ENCODE measurements around the gene METTL16. TPM values are rescaled to one million over a fixed set of nuclear protein-coding genes. Genes with fewer than 3 reads are reported as not detected.

METTL16 gene
- polyA plus RNA-seq, 1 experiment: 16.9 TPM

DNA sequence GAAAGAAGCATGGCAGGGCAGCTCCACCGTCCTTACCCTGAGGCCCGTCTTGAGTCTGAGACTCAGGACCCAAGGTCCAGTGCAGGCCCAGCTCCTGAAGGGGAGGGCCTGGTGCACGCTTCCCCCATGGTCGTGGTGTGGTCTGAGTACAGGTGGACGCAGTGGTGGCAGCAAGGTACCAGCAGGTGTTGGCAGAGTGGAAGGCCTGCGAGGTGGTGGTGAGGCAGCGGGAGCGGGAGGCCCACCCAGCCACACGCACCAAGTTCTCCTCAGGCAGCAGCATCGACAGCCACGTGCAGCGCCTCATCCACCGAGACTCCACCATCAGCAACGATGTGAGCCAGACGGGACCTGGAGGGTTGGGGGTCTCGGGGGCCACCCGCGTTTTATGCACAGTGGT, 138.5 kb downstream of the METTL16 start:
- H3K27me3 ChIP-seq (ENCODE audit: control insufficient read depth, insufficient read depth, low read length): no peaks in the 10 kb centered on the region
- DNase-seq (ENCODE audit: low read depth, low spot score): no peak
- H3K9me3 ChIP-seq (ENCODE audit: control insufficient read depth, insufficient read depth, low read length): no peaks in the 10 kb centered on the region
- ChIA-PET POLR2A (no interaction called here), CTCF (interaction anchor here (1.2 to 1.7 kb wide), 2 partner anchors 9 to 43 kb away, joined by 3 to 6 read pairs; no protein-coding TSS in a partner anchor)
- TF ChIP-seq, protein P1, sequence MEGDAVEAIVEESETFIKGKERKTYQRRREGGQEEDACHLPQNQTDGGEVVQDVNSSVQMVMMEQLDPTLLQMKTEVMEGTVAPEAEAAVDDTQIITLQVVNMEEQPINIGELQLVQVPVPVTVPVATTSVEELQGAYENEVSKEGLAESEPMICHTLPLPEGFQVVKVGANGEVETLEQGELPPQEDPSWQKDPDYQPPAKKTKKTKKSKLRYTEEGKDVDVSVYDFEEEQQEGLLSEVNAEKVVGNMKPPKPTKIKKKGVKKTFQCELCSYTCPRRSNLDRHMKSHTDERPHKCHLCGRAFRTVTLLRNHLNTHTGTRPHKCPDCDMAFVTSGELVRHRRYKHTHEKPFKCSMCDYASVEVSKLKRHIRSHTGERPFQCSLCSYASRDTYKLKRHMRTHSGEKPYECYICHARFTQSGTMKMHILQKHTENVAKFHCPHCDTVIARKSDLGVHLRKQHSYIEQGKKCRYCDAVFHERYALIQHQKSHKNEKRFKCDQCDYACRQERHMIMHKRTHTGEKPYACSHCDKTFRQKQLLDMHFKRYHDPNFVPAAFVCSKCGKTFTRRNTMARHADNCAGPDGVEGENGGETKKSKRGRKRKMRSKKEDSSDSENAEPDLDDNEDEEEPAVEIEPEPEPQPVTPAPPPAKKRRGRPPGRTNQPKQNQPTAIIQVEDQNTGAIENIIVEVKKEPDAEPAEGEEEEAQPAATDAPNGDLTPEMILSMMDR (IDR thresholded peaks at IDR 0.05; ENCODE audit: low read depth, low read length): no peak
- no peak overlapping the region for H3K27ac ChIP-seq (ENCODE audit: low read depth, low read length)
- no peak overlapping the region for H3K4me3 ChIP-seq (ENCODE audit: low read depth, low read length)

DNA sequence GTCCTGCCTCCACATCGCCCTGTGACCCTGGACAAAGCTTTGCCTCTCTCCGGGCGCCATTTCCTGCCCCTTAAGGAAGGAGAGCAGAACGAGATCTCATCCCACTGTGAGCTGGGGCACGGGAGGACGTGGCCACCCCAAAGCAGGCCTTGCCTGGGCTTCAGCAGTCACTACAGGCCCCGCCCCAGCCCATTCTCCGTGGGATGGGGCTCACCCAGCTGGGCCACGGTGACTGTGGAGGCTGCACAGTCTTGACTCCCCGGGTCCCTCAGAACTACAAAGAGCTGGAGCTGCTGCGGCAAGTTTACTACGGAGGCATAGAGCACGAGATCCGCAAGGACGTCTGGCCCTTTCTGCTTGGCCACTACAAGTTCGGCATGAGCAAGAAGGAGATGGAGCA, 139.0 kb downstream of the METTL16 start:
- no peaks in the 10 kb centered on the region for H3K27me3 ChIP-seq (ENCODE audit: control insufficient read depth, insufficient read depth, low read length)
- no peaks in the 10 kb centered on the region for H3K9me3 ChIP-seq (ENCODE audit: control insufficient read depth, insufficient read depth, low read length)
- no peak overlapping the region for H3K4me3 ChIP-seq (ENCODE audit: low read depth, low read length)
- no peak for DNase-seq (ENCODE audit: low read depth, low spot score)
- TF ChIP-seq, protein P1 (IDR thresholded peaks at IDR 0.05; ENCODE audit: low read depth, low read length): no peak
- ChIA-PET CTCF (interaction anchor here (1.2 to 1.7 kb wide), 2 partner anchors 9 to 43 kb away, joined by 3 to 6 read pairs; no protein-coding TSS in a partner anchor), POLR2A (no interaction called here)
- H3K27ac ChIP-seq (ENCODE audit: low read depth, low read length): no peak overlapping the region

DNA sequence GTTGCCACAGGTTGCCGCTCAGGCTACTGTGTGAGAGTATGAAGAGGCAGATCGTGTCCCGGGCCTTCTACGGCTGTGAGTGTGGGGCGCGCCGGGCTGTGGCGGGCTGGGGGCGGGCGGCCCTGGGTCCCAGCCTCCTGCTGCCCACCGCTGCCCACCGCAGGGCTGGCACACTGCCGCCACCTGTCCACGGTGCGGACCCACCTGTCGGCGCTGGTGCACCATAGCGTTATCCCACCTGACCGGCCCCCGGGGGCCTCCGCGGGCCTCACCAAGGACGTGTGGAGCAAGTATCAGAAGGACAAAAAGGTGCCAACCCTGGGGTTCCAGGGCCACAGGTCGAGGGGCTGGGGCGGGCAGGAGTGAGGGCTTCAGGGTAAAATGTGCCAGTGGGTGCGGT, 139.5 kb downstream of the METTL16 start:
- no peaks in the 10 kb centered on the region for H3K9me3 ChIP-seq (ENCODE audit: control insufficient read depth, insufficient read depth, low read length)
- ChIA-PET POLR2A (no interaction called here), CTCF (interaction anchor here (1.2 to 1.7 kb wide), 2 partner anchors 10 to 44 kb away, joined by 3 to 6 read pairs; no protein-coding TSS in a partner anchor)
- no peak for DNase-seq (ENCODE audit: low read depth, low spot score)
- H3K27me3 ChIP-seq (ENCODE audit: control insufficient read depth, insufficient read depth, low read length): no peaks in the 10 kb centered on the region
- H3K4me3 ChIP-seq (ENCODE audit: low read depth, low read length): no peak overlapping the region
- TF ChIP-seq, protein P1 (IDR thresholded peaks at IDR 0.05; ENCODE audit: low read depth, low read length): no peak
- no peak overlapping the region for H3K27ac ChIP-seq (ENCODE audit: low read depth, low read length)

- Histone ChIP-seq H3K4me3 (ENCODE audit: low read depth, low read length) (no peak overlapping the region), H3K27ac (ENCODE audit: low read depth, low read length) (no peak overlapping the region), H3K27me3 (ENCODE audit: control insufficient read depth, insufficient read depth, low read length) (no peaks in the 10 kb centered on the region), H3K9me3 (ENCODE audit: control insufficient read depth, insufficient read depth, low read length) (no peaks in the 10 kb centered on the region)
- CTCF ChIA-PET: interaction anchor here (2.1 kb wide), 1 partner anchor 11 kb away, joined by 13 read pairs; no protein-coding TSS in a partner anchor
- POLR2A ChIA-PET: interaction anchor here (0.7 kb wide), 1 partner anchor 35 kb away, joined by 4 read pairs; the partner anchor contains the start of gene TSR1
- TF ChIP-seq, protein P1 (IDR thresholded peaks at IDR 0.05; ENCODE audit: low read depth, low read length): no peak
- DNase-seq (ENCODE audit: low read depth, low spot score): no peak
Observed at GRCh38 chr17:2371183-2372130, 140.2 kb downstream of the METTL16 start.

- CTCF ChIA-PET: interaction anchor here (0.9 to 2.1 kb wide), 3 partner anchors 12 to 46 kb away, joined by 3 to 13 read pairs (median 10); no protein-coding TSS in a partner anchor
- Histone ChIP-seq H3K27ac (ENCODE audit: low read depth, low read length) (no peak overlapping the region), H3K27me3 (ENCODE audit: control insufficient read depth, insufficient read depth, low read length) (no peaks in the 10 kb centered on the region), H3K4me3 (ENCODE audit: low read depth, low read length) (no peak overlapping the region), H3K9me3 (ENCODE audit: control insufficient read depth, insufficient read depth, low read length) (no peaks in the 10 kb centered on the region)
- TF ChIP-seq, protein P1 (IDR thresholded peaks at IDR 0.05; ENCODE audit: low read depth, low read length): no peak
- POLR2A ChIA-PET: interaction anchor here (1.3 kb wide), 1 partner anchor 11 kb away, joined by 3 read pairs; no protein-coding TSS in a partner anchor
- no peak for DNase-seq (ENCODE audit: low read depth, low spot score)
Observed at GRCh38 chr17:2370211-2370589, 141.5 kb downstream of the METTL16 start.
